ENCODE measurements around the gene SWAP70. TPM values are rescaled to one million over a fixed set of nuclear protein-coding genes. Genes with fewer than 3 reads are reported as not detected.

SWAP70 gene
- total and polyA plus RNA-seq, 9 of the 15 experiments (the other 6 are each of a cell fraction or from before 2014, with no cell fraction given): 1.7 to 4.9 (median 3.9) TPM

GRCh38 chr11:9748361-9748970 is 84.6 kb downstream of the SWAP70 start (continued):
- TF ChIP-seq GTF2E2 (tag; IDR thresholded peaks at IDR 0.05) (no peak), ERF (CRISPR knock-in tag; IDR thresholded peaks at IDR 0.05) (no peak), MYC (IDR thresholded peaks at IDR 0.05; ENCODE audit: low read depth, low read length) (no peak; the same call in 1 of the 2 replicates), MYC (CRISPR knock-in tag; IDR thresholded peaks at IDR 0.05; ENCODE audit: borderline replicate concordance, low read depth) (no peak), ATF2 (CRISPR knock-in tag; IDR thresholded peaks at IDR 0.05) (no peak), ZNF263 (CRISPR knock-in tag; IDR thresholded peaks at IDR 0.05; ENCODE audit: borderline replicate concordance) (no peak; the same call in 1 of the 2 replicates), KAT2B (IDR thresholded peaks at IDR 0.05; ENCODE audit: low read depth, low read length) (no peak), FUS (optimal IDR thresholded peaks at IDR 0.05; ENCODE audit: low read depth, low read length) (no peak), JUN (IDR thresholded peaks at IDR 0.05; ENCODE audit: borderline replicate concordance, low read depth, low read length) (no peak), JUN (CRISPR knock-in tag; IDR thresholded peaks at IDR 0.05; ENCODE audit: borderline replicate concordance) (no peak), GABPB2 (CRISPR knock-in tag; conservative IDR thresholded peaks at IDR 0.05) (no peak), BMI1 (IDR thresholded peaks at IDR 0.05; ENCODE audit: low read length) (no peak), RAD21 (CRISPR knock-in tag; conservative IDR thresholded peaks at IDR 0.05 in 1 of 2, IDR thresholded peaks at IDR 0.05 in 1 of 2) (peak; percentile 95 to 96), CBX5 (IDR thresholded peaks at IDR 0.05; ENCODE audit: borderline replicate concordance, low read depth) (no peak), LEF1 (IDR thresholded peaks at IDR 0.05) (no peak), HOMEZ (CRISPR knock-in tag; IDR thresholded peaks at IDR 0.05) (no peak), ZC3H8 (IDR thresholded peaks at IDR 0.05) (no peak), CHAMP1 (IDR thresholded peaks at IDR 0.05) (no peak), MLX (CRISPR knock-in tag; conservative IDR thresholded peaks at IDR 0.05) (no peak), PHB (CRISPR knock-in tag; IDR thresholded peaks at IDR 0.05) (no peak), ATF6 (CRISPR knock-in tag; IDR thresholded peaks at IDR 0.05) (no peak)

Measured in K562 (cell line).